ENCODE data around the gene ERP29. TPM values are rescaled to one million over a fixed set of nuclear protein-coding genes. Genes with fewer than 3 reads are reported as not detected.

The ERP29 gene
- polyA plus RNA-seq (58.7 to 89.4 TPM (median 81.2 TPM) in 3 replicates), polyA minus RNA-seq (18.2 to 23.2 TPM (median 21.6 TPM) in 3 replicates)
- 55.0 TPM for polyA plus RNA-seq (2011; ENCODE audit: low read depth)
- 37.8 and 40.5 TPM in 2 replicates for polyA plus RNA-seq (2011; cell fraction: cytosol; rRNA removed)
- 53.8 and 64.5 TPM in 2 replicates for polyA plus RNA-seq (2011; cell fraction: nucleus; rRNA removed)
- 81.1 and 94.6 TPM in 2 replicates for polyA plus RNA-seq (2012; ENCODE audit: low replicate concordance)
- polyA minus RNA-seq (2011; cell fraction: cytosol; rRNA and poly(A)+ RNA removed) = 42.0 TPM
- 15.4 and 16.8 TPM in 2 replicates for polyA minus RNA-seq (2011; cell fraction: nucleus; rRNA and poly(A)+ RNA removed)

DNA sequence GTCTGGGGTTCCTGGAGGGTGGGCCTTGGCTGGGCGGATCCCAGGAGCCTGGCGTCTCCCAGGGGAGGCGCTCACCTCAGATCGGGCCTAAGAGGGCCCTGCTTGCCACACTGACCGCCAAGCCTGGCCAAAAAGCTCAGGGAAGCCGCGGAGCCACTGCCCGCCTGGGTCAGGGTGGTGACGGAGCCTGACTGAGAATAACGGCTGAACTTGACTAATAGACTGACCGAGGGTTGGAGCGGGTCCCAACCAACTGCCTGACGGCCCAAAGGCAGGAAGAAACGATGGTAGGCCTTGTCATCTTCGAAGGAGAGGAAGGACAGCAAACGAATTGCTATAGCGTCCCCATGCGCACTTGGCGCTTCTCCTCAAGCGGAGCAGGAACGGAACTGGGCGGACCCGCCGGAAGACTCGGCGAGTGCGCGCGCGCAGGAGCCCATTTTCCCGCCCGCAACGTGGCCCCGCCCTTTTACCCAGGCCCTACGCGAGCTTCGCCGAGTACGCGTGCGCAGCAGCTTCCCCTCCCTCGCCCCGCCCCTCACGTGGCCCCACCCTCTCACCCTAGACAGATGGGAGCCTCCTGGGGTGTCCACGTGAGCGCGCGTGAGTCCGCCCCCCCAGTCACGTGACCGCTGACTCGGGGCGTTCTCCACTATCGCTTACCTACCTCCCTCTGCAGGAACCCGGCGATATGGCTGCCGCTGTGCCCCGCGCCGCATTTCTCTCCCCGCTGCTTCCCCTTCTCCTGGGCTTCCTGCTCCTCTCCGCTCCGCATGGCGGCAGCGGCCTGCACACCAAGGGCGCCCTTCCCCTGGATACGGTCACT is at the start of gene ERP29, which contains the start of gene TMEM116:
ERP29 (plus strand) TSS at position 652 of the 826 bp plus-strand sequence; CDS start at position 692, 40 bp downstream.
TMEM116 (minus strand) TSS at position 391 of the 826 bp plus-strand sequence. CDS start 7,895 bp downstream, outside the sequence.
- Histone ChIP-seq H3K79me2 (ENCODE audit: control insufficient read depth, insufficient read depth, low read length) (peaks cover 47% of the 10 kb centered on the region), H3K9ac (ENCODE audit: control insufficient read depth, extremely low read depth, insufficient read depth, low read length) (peak within 1 kb of the TSS; percentile 97), H3K36me3 (ENCODE audit: control insufficient read depth in 2 of 2, extremely low read depth in 1 of 2, insufficient read depth in 2 of 2, low read length in 2 of 2) (peaks cover 0 to 5% of the 10 kb centered on the region in 2 experiments), H3K4me2 (ENCODE audit: control insufficient read depth, extremely low read depth, insufficient read depth, low read depth, low read length) (peak within 1 kb of the TSS; percentile 97), H2AFZ (ENCODE audit: control insufficient read depth, low read length) (peak within 1 kb of the TSS; percentile 98), H3K27ac (ENCODE audit: control insufficient read depth, insufficient read depth, low read length) (peak within 1 kb of the TSS; percentile 96), H3K27me3 (ENCODE audit: control insufficient read depth, extremely low read depth, insufficient read depth, low read length) (no peaks in the 10 kb centered on the region), H3K4me1 (ENCODE audit: control insufficient read depth, extremely low read depth, insufficient read depth, low read length) (peaks cover 20% of the 10 kb centered on the region), H3K4me3 (ENCODE audit: control insufficient read depth in 2 of 3, extremely low read depth in 1 of 3, insufficient read depth in 2 of 3, low read depth in 1 of 3, low read length in 3 of 3) (peak within 1 kb of the TSS; percentile 86 to 94 (median 93)), H3K9me1 (ENCODE audit: control insufficient read depth, extremely low read depth, insufficient read depth, low read length) (peaks cover 4% of the 10 kb centered on the region), H3K9me3 (ENCODE audit: control insufficient read depth, low read depth, low read length) (no peaks in the 10 kb centered on the region), H4K20me1 (ENCODE audit: control insufficient read depth, extremely low read depth, insufficient read depth, low read length) (no peaks in the 10 kb centered on the region)
- TF ChIP-seq EZH2 (IDR thresholded peaks at IDR 0.05; ENCODE audit: low read length) = no peak
- TF ChIP-seq, protein P1, sequence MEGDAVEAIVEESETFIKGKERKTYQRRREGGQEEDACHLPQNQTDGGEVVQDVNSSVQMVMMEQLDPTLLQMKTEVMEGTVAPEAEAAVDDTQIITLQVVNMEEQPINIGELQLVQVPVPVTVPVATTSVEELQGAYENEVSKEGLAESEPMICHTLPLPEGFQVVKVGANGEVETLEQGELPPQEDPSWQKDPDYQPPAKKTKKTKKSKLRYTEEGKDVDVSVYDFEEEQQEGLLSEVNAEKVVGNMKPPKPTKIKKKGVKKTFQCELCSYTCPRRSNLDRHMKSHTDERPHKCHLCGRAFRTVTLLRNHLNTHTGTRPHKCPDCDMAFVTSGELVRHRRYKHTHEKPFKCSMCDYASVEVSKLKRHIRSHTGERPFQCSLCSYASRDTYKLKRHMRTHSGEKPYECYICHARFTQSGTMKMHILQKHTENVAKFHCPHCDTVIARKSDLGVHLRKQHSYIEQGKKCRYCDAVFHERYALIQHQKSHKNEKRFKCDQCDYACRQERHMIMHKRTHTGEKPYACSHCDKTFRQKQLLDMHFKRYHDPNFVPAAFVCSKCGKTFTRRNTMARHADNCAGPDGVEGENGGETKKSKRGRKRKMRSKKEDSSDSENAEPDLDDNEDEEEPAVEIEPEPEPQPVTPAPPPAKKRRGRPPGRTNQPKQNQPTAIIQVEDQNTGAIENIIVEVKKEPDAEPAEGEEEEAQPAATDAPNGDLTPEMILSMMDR (optimal IDR thresholded peaks at IDR 0.05 in 1 of 3, IDR thresholded peaks at IDR 0.05 in 1 of 3, conservative IDR thresholded peaks at IDR 0.05 in 1 of 3; ENCODE audit: extremely low read depth in 1 of 3, insufficient read depth in 2 of 3, low read length in 3 of 3) = peak; percentile 23 to 72 (median 51)
- FAIRE-seq (no peak), DNase-seq (ENCODE audit: low read depth, low spot score) (peak; percentile 90)
- dilution Hi-C loops (cut with MboI; ENCODE audit: extremely low pct_ligation_motif_present, low sequenced_read_pairs) = no loop called here

DNA sequence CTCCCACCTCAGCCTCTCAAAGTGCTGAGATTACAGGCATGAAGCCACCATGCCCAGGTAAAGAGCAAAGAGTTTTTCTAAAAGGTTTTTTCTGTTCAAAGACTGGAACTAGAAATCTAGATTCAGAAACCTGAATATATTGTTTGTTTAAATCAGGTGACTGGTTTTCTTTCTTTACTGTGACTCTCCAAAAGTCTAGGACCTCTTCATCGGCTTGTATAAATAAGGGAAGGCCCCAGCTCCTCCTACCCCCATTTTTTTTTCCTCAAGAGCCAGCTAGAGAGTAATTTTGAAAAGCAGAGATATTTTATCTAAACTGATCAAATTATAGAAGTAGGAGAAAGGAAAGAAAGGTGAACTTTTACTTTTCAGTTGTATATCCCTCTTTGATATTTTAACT is 48.3 kb upstream of the ERP29 start:
- no peaks in the 10 kb centered on the region for H4K20me1 ChIP-seq (ENCODE audit: control insufficient read depth, extremely low read depth, insufficient read depth, low read length)
- FAIRE-seq = no peak
- H3K4me3 ChIP-seq (ENCODE audit: control insufficient read depth in 2 of 3, extremely low read depth in 1 of 3, insufficient read depth in 2 of 3, low read depth in 1 of 3, low read length in 3 of 3) = no peak overlapping the region
- no peaks in the 10 kb centered on the region for H3K36me3 ChIP-seq (ENCODE audit: control insufficient read depth in 2 of 2, extremely low read depth in 1 of 2, insufficient read depth in 2 of 2, low read length in 2 of 2)
- no peak overlapping the region for H3K4me2 ChIP-seq (ENCODE audit: control insufficient read depth, extremely low read depth, insufficient read depth, low read depth, low read length)
- no peaks in the 10 kb centered on the region for H3K4me1 ChIP-seq (ENCODE audit: control insufficient read depth, extremely low read depth, insufficient read depth, low read length)
- H3K79me2 ChIP-seq (ENCODE audit: control insufficient read depth, insufficient read depth, low read length) = no peaks in the 10 kb centered on the region
- no peak overlapping the region for H3K9ac ChIP-seq (ENCODE audit: control insufficient read depth, extremely low read depth, insufficient read depth, low read length)
- no peaks in the 10 kb centered on the region for H3K9me1 ChIP-seq (ENCODE audit: control insufficient read depth, extremely low read depth, insufficient read depth, low read length)
- TF ChIP-seq EZH2 (IDR thresholded peaks at IDR 0.05; ENCODE audit: low read length) = no peak
- TF ChIP-seq, protein P1 (optimal IDR thresholded peaks at IDR 0.05 in 1 of 3, IDR thresholded peaks at IDR 0.05 in 1 of 3, conservative IDR thresholded peaks at IDR 0.05 in 1 of 3; ENCODE audit: extremely low read depth in 1 of 3, insufficient read depth in 2 of 3, low read length in 3 of 3) = no peak
- no peaks in the 10 kb centered on the region for H3K27me3 ChIP-seq (ENCODE audit: control insufficient read depth, extremely low read depth, insufficient read depth, low read length)
- no peak overlapping the region for H3K27ac ChIP-seq (ENCODE audit: control insufficient read depth, insufficient read depth, low read length)
- no peak for DNase-seq (ENCODE audit: low read depth, low spot score)
- no peaks in the 10 kb centered on the region for H3K9me3 ChIP-seq (ENCODE audit: control insufficient read depth, low read depth, low read length)
- H2AFZ ChIP-seq (ENCODE audit: control insufficient read depth, low read length) = no peak overlapping the region
- dilution Hi-C loops (cut with MboI; ENCODE audit: extremely low pct_ligation_motif_present, low sequenced_read_pairs) = no loop called here
